Measurements from ENCODE around the gene CLK1.

DNA sequence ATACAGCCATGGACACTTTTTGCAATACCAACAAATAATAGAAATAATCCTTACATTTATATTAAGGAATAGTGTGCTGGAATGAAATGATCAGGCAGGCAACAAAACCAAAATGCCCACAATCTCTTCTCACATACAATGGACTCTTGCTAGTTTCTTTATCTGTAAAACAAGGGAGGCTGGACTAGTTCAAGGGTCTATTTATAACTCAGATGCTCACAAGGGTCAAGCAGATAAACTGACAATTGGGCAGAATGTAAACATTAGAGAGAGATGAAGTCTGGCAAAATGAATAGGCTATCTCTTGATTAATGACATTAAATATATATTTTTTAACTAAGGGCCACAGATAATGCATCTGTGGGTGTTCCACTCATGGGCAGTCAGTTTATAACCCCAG is 13.0 kb upstream of the CLK1 start:
- TF ChIP-seq, protein P1, sequence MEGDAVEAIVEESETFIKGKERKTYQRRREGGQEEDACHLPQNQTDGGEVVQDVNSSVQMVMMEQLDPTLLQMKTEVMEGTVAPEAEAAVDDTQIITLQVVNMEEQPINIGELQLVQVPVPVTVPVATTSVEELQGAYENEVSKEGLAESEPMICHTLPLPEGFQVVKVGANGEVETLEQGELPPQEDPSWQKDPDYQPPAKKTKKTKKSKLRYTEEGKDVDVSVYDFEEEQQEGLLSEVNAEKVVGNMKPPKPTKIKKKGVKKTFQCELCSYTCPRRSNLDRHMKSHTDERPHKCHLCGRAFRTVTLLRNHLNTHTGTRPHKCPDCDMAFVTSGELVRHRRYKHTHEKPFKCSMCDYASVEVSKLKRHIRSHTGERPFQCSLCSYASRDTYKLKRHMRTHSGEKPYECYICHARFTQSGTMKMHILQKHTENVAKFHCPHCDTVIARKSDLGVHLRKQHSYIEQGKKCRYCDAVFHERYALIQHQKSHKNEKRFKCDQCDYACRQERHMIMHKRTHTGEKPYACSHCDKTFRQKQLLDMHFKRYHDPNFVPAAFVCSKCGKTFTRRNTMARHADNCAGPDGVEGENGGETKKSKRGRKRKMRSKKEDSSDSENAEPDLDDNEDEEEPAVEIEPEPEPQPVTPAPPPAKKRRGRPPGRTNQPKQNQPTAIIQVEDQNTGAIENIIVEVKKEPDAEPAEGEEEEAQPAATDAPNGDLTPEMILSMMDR (IDR thresholded peaks at IDR 0.05), result no peak
- TF ChIP-seq POLR2A (IDR thresholded peaks at IDR 0.05), result no peak
